ENCODE data around the gene SEC31B. TPM values are rescaled to one million over a fixed set of nuclear protein-coding genes. Genes with fewer than 3 reads are reported as not detected.

The SEC31B gene
- total RNA-seq, 1 donor: 3.9 TPM

DNA sequence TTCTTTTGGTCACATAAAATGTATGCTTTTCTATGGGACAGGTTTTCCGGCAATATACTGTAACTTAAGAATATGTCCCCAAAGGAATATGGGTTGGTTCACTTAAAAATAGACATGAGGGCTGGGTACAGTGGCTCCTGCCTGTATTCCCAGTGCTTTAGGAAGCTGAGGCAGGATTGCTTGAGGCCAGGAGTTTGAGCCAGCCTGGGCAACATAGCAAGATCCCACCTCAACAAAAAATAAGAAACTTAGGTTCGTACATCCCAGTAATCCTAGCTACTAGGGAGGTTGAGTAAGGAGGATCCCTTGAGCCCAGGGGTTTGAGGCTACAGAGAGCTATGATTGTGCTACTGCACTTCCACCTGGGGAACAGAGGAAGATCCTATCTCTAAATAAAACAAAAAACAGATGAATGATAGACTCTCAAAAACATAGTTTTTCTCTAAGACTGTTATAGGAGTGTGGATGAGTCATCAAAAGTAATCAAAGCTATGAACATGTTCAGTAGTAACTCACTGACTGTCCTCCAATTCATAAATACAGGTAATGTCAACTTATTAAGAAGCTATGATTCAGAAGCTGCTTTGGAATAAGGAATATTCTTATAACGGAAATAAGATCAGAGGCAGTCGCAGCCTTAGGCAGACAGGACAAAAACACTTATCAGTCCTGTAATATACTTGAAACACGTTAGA is 2.6 kb upstream of the SEC31B start:
- H3K4me3 ChIP-seq (ENCODE audit: low read depth, low read length): no peak overlapping the region
- TF ChIP-seq, protein P1, sequence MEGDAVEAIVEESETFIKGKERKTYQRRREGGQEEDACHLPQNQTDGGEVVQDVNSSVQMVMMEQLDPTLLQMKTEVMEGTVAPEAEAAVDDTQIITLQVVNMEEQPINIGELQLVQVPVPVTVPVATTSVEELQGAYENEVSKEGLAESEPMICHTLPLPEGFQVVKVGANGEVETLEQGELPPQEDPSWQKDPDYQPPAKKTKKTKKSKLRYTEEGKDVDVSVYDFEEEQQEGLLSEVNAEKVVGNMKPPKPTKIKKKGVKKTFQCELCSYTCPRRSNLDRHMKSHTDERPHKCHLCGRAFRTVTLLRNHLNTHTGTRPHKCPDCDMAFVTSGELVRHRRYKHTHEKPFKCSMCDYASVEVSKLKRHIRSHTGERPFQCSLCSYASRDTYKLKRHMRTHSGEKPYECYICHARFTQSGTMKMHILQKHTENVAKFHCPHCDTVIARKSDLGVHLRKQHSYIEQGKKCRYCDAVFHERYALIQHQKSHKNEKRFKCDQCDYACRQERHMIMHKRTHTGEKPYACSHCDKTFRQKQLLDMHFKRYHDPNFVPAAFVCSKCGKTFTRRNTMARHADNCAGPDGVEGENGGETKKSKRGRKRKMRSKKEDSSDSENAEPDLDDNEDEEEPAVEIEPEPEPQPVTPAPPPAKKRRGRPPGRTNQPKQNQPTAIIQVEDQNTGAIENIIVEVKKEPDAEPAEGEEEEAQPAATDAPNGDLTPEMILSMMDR (IDR thresholded peaks at IDR 0.05; ENCODE audit: insufficient read depth, low read depth, low read length): no peak
- no peak for DNase-seq (ENCODE audit: low read depth)

DNA sequence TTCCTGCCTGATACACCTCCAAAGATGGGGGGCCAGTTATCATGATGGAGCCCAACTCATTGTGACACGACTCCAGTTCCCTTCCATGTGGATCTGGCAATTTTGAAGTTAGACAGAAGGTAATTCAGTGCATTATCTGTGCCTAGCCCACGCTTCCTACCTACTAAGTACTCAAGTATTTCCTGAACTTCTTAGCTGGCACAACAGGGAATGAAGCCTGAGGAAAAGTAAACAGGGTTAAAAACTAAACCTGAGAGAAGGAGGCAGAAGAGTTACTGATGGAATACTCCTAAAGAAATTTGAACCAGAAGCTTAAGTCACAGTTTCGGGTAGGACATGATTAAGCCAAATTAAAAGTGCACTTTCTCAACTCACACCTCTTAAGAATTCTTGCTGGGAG is 1.1 kb upstream of the SEC31B start:
- TF ChIP-seq, protein P1 (IDR thresholded peaks at IDR 0.05; ENCODE audit: insufficient read depth, low read depth, low read length): no peak
- H3K4me3 ChIP-seq (ENCODE audit: low read depth, low read length): no peak overlapping the region
- DNase-seq (ENCODE audit: low read depth): no peak

DNA sequence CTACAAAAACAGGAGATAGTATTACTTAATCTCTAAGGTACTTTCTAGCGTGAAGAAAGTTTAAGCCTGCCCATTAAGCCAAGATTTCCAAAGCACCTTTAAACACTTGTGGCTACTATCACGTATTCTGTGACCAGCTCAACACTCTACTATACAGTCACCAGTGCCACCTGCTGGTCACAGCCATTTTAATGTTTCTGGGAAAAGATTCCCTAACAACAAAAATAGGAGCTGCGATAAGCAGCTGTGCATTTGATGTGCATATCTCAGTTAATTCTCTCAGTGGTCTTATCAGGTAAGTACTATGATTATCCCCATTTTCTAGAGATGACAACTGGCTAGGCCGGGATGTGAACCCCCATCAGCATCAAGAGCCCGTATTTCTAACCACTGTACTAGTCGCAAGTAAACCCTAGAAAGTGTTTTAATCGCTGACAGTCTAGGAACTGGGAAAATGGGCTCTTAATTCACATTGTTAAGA is 860 bp downstream of the SEC31B start:
- TF ChIP-seq, protein P1 (IDR thresholded peaks at IDR 0.05; ENCODE audit: insufficient read depth, low read depth, low read length): peak; percentile 69
- DNase-seq (ENCODE audit: low read depth): peak; percentile 64
- H3K4me3 ChIP-seq (ENCODE audit: low read depth, low read length): peak overlapping the region; percentile 54

DNA sequence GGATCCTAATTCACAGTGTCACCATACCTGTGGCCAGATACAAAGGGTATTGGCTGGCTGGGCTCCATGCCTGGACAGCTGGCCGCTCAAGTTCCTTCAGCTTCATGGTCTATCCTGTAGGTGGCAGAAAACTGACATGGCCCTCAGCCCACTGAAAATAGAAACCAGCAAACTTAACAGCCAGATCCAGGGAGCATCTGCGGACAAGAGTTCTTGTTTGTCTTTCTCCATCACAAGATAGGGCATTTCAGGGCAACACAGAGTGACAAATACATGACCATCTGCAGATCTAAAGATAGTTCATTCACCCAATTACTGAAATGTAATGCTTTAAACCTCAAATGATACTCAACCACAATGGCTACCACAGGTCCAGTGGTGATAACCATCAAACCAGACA is 2.8 kb downstream of the SEC31B start:
- no peak for DNase-seq (ENCODE audit: low read depth)
- H3K4me3 ChIP-seq (ENCODE audit: low read depth, low read length): no peak overlapping the region
- TF ChIP-seq, protein P1 (IDR thresholded peaks at IDR 0.05; ENCODE audit: insufficient read depth, low read depth, low read length): no peak

DNA sequence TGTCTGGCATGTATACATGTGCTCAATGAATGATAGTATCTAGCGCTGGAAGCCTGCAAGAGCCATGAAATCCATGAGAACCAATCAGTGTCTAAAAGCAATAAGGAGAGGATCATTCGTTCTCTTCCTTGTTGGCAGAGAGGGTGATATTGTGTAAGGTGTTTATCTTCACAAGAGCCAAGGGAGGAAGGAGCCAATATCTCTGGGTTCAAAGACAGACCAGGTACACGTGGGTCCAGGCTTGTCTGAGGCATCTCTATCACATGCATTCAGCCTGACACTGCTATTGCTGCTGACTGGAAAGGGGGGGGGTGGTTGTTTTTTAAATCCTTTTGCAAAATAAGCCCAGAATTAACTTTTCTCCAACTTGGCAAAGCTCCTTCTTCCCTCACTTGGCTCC is 4.0 kb downstream of the SEC31B start:
- no peak overlapping the region for H3K4me3 ChIP-seq (ENCODE audit: low read depth, low read length)
- no peak for DNase-seq (ENCODE audit: low read depth)

DNA sequence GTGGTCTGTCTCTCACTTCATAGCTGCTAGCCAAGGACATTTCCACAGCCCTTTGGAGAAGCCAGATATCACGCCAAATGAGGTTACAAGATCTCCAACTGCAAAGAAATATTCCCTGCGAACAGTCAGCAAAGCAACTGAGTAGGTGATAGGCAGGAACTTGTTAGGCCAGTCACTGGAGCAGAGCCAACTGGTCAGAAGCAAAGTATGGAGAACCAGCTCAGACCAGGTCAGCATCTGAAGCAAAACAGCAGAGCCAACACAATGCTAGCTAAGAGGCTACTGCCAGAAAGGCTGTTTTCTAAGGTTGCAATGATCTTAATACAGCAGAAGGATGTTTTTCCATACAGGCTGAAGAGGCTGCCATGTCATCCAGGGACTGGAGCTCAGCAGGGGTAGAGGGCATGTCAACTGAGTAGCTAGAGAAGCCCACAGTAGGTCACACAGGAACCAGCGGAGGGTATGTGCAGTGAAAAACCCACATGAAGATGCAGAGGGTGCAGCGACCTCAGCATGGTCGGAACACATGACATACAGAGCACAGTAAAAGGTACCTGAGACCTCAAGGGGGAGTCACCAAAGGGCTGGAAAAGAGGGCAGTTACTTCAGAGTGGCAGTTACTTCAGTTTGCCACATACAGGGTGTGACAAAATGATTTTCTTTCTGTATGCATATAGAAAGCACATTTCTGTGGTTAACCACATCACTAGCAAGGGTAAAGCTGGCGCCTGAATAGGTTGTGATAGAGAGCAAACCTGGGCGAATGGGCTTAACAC is 8.9 kb downstream of the SEC31B start:
- TF ChIP-seq, protein P1 (IDR thresholded peaks at IDR 0.05; ENCODE audit: insufficient read depth, low read depth, low read length): no peak
- no peak for DNase-seq (ENCODE audit: low read depth)
- no peak overlapping the region for H3K4me3 ChIP-seq (ENCODE audit: low read depth, low read length)

More for the DNA sequence above, 4.0 kb downstream of the SEC31B start:
- TF ChIP-seq, protein P1 (IDR thresholded peaks at IDR 0.05; ENCODE audit: insufficient read depth, low read depth, low read length): no peak
